PC-9 (cell line): ENCODE data around the gene SPARC.

ENCODE experiments used
- EZH2 ChIP-seq: fragments of 200-600 bp; sonication (generic); IDR thresholded peaks from 2 replicates; pipeline ENCODE4 v1.8.0; 2017; ENCODE audit warnings: antibody characterized with exemption, low read depth
- TF ChIP-seq, protein P1 (sequence below): fragments of 200-600 bp; sonication (generic); conservative IDR thresholded peaks from 2 replicates; pipeline ENCODE4 v1.6.1; 2017; ENCODE audit warnings: mixed run types, antibody characterized with exemption, mild to moderate bottlenecking, moderate library complexity

DNA sequence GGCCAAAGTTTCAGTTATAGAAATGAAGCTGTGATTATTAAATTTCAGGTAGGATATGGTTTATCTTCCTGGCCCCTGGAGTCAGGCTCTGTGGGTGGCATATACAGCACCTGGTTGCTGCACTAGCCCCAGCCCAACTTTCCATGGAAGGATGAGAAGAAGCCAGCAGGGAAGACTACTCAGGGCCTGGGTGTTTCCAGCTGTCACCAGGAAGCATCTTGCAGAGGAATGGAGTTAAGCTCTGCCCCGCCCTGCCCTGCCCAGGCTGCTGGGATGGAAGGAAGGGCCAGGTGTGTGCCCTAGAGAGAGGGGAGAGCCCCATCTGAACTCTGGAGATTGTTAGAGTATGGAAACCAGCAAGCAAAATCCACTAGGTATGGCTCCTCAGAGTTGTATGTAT lies 52.8 kb downstream of the SPARC start:
- TF ChIP-seq, protein P1, sequence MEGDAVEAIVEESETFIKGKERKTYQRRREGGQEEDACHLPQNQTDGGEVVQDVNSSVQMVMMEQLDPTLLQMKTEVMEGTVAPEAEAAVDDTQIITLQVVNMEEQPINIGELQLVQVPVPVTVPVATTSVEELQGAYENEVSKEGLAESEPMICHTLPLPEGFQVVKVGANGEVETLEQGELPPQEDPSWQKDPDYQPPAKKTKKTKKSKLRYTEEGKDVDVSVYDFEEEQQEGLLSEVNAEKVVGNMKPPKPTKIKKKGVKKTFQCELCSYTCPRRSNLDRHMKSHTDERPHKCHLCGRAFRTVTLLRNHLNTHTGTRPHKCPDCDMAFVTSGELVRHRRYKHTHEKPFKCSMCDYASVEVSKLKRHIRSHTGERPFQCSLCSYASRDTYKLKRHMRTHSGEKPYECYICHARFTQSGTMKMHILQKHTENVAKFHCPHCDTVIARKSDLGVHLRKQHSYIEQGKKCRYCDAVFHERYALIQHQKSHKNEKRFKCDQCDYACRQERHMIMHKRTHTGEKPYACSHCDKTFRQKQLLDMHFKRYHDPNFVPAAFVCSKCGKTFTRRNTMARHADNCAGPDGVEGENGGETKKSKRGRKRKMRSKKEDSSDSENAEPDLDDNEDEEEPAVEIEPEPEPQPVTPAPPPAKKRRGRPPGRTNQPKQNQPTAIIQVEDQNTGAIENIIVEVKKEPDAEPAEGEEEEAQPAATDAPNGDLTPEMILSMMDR, result no peak
- no peak for TF ChIP-seq EZH2
